DMS79 (cell line): ENCODE data around the gene CDH26.

Experiments used
- DNase-seq: peaks from one replicate; lab custom pipeline; 2025; lab: John Stamatoyannopoulos, UW

The CDH26 gene

DNA sequence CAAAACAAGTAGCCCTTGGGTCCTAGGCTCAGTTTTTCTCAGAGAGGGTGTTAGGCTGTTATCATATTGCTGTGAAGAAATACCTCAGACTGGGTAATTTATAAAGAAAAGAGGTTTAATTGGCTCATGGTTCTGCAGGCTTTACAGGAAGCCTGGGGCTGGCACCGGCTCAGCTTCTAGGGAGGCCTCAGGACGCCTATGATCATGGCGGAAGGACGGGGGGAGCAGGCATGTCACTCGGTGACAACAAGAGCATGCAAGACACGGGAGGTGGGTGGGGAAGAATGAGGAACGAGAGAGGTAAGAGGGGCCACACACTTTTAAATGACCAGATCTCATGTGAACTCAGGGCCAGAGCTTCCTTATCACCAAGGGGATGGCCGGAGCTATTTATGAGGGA is 26.9 kb downstream of the CDH26 start:
- no peak for DNase-seq

DNA sequence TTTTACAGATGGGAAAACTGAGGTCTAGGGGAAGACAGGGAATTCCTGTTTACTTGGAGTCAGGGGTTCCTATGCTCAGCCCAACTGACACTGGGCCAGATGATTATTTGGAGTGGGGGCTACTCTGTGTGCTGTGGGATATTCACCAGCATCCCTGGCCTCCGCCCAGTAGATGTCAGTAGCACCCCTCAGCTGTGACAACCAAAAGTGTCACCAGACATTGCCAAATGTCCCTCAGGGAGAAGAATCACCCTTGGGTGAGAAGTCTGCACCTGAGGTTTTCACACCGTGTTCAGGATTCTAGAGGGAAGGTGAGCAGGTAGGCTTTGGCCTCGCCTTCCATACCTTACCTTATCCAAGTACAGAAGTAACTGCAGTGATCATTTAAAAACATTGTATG is 27.6 kb downstream of the CDH26 start:
- no peak for DNase-seq

DNA sequence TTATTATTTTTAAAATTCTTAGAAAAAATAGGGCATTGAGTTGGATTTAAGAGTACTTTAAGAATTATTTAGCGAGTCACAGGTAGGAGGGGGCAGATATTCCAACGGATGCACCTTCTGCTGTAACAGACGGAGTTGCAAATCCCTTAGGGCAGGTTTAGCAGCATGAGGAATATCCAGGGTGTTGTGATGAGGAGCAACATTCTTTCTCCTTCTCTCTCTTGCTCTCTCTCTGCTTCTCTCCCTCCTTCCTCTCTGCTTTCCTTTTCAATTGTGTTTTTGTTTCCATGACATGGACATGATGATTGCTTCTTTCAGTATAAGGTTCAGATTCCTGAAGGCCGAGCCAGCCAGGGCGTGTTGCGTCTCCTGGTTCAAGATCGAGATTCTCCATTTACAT is 28.9 kb downstream of the CDH26 start:
- DNase-seq: no peak

DNA sequence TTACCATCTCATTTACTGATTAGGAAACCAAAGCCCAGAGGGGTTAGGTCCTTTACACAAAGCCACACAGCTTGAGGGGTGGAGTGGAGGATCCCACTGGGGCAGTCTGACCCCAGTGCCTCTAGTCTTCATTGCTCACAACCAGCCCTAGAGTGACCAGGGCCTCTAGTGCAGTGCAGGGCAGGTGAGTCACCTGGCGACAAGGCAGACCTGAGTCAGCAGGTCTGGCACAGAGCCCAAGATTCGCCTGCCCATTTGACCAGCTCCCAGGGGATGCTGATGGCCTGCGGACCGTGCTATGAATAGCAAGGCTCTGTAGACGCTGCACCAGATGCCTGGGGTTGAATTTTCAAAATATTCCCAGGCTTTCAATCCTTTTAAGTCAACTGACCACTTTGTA is 29.9 kb downstream of the CDH26 start:
- DNase-seq: no peak

DNA sequence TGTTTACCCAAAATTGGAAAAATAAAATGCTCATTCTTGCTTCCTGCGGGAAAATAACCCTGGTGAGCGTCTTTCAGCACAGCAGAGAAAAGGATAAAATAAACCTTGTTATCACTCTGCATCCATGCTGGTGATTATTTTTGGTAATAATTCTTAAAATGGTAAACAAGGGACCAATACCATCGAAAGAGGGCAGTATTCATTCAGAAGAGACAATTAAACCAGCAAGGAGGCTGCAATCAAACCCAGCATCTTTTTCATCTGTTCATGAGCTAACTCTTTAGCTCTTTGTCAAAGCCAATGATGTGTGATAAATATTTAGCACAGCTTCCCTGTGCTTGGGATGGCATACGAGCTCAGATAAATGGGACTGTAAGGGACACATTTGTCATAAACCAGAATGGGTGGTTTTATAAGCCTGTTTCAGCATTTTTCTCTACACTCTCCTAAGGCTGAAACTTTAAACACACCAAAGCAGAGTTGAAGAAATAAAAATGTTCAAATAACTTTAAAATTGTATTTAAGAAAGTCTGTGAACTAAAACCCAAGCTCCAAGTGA is 34.4 kb downstream of the CDH26 start:
- DNase-seq: no peak

DNA sequence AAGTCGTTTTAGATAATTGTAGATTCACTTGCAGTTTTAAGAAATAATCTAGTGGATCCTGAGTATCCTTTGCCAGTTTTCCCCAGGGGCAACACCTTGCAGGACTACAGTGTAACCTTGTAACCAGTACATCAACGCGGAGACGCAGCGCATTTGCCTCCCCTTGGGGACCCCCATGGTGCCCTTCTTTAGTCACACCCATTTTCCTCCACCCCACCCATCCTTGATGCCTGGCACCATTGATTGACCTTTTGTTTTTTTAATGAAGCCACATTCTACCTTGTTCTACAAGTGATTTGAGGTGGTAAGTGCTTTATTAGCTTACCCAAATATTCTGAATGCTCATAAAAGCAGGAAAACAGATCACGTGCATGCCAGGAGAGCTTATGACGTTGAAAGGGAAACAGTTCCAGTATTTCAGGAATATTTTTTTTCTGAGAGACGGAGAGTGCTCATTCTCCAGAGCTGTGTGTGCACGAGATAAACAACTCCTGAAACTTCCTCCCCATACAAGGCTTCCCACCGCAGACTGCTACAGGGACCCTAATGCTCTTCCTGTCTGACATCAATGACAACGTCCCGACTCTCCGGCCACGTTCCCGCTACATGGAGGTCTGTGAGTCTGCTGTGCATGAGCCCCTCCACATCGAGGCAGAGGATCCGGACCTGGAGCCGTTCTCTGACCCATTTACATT is 35.7 kb downstream of the CDH26 start:
- DNase-seq: no peak

DNA sequence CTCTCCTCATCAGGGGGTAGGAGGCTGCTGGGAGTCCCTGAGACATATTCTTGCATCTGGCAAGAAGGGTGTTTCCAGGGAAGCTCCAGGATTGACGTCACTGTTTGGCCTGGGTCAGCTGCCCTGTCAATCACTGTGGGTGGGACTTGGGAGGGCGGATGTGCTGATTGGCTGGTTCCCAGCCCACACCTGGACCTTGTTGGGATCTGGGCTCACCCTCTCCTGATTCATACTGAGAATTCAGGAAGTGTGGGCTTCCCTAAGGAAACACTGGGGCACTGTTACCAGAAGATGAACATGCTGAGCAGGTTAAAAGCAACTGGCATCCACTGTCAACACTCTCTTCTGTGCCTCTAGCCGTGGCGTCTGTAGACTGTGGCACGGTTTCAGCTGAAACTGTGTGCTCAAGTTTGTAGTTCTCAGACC is 36.5 kb downstream of the CDH26 start:
- DNase-seq: no peak

DNA sequence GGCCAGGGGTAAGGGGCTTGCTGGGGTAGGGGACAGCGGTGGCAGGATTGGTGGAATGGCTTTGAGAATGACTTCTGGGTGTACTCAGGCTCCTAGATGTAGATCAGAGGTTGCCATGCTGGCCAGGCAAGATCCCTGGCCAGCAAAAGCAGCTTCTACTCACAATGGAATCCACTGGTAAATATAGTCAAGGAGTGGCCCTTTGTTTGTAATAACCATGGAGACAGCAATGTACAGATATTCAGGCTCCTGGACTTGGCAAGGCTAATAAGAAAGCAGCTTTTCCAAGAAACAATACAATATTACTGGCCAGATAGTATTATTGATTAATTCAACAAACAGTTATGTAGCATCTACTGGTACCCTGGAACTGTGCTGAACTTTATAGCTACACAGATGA is 37.9 kb downstream of the CDH26 start:
- DNase-seq: no peak

DNA sequence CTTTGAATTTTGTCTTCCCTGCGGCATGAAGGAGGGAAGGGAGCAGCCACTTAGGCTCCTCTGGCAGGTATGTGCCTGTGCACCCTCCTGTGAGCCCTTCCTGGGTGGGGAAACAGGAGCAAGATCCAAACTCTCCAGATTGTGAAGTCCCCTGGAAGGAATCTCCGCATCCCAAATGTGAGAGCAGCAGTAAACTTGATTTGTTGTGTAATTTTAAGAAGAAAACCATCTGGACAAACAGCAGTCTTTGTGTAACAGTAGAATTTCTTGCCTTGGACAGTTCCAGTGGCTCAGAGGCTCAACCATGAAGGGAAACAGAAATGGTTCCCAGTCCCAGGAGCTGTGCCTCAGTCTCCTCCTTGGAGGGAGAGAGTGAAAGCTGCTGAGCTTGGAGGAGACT is 39.7 kb downstream of the CDH26 start:
- DNase-seq: no peak

DNA sequence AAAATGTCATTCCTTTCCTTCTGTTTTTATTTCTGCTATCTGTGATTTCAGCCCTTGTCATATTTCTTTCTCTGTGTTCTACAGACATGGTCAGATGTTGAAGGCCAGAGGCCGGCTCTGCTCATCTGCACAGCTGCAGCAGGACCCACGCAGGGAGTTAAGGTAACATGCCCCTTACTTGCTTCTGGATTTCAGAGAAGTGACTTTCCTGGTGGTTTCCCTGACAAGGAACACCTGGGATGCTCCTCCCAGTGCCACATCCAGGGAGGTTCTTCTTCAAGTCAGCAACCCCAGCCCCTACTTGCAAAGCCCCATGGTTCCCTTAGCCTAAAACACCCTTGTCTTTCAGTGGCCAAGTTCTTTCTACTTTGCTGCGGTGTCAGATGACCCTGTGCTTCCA is 41.3 kb downstream of the CDH26 start:
- no peak for DNase-seq

DNA sequence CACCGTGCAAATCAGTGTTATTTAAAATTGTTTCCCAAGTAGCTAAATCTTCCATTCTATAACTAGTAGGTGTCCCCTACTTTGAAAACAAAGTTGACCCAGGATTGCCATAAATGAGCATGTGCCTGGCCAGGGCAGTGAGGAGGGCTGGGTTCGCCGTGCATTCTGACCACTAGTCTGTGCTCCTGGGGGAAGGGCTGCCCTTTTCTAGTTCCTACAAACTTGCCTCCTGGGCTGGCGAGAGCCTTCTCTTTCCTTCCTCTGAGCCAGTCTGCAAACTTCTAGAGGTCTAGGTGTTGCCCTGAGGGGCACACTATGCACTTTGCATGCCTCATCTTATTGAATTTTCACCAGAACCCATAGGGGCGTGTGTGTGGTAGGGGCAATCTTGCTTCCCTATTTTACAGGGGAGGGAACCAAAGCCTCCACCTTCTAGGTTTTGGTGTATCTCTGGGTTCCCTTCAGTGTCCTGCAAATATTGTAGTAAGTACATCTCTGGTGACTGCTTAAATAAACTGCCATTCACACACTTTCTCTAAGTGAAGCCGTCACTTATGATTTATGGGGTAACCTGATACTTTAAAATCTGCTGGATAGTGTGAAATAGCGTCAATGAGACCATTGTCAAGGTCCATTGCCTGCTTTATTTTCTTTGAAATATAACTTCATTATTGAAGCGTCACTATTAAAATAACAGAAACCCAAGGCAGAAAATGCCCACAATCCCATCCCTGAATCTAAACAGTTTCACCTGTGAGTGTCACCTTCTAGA is 42.2 kb downstream of the CDH26 start:
- DNase-seq: no peak

DNA sequence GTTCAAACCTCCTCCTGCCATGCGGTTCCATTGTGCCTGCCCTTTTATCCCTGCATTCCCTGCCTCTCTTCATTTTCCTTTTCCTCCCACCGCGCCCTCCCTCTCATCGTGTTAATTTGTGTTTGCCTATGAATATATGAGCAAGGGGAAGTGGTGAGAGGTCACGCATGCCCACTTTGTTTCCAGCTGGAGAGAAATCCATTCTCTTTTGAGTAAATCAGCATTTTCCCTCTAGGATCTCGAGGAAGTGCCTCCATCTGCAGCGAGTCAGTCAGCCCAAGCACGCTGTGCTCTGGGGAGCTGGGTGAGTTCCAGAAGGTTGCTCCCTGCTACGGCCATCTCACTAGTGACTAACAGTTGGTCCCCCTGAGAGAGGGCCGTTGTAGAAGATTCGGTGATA is 42.9 kb downstream of the CDH26 start:
- DNase-seq: no peak

DNA sequence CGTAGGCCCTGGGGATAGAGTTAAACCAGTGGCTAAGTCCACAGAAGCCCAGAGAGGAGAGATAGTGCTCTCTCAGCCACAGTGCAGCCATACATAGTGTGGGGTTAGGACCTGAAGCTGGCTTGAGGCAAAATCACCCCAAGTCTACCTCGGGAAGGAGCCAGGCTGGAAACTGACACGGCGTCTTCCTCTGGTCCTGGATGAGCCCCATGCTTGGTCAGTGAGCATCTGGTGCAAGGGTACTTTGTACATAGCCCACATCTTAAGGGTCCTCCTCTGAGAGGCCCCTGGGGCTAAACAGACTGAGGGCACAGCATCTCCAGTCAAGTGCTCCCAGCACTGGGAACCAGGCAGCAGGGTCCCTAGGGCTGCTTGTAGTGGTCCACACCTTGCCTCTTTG is 45.6 kb downstream of the CDH26 start:
- no peak for DNase-seq

DNA sequence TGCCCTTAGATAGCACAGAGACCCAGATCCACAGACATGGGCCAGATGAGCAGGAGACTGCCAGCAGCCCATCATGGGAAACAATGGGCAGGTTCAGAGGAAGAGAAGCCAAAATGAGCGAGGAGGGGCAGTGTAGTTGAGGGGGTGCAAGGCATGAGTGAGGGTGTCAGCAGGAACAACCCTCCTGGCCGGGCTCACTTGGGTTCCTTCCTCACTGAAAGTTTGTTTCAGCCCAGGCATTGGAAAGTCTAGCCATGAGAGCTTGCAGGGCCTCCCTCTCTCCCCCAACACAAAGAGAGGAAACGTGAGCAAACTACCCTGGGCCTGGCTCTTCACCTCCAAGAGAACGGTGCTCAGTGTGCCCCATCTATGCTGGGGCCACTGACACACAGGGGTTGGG is 48.0 kb downstream of the CDH26 start:
- no peak for DNase-seq

DNA sequence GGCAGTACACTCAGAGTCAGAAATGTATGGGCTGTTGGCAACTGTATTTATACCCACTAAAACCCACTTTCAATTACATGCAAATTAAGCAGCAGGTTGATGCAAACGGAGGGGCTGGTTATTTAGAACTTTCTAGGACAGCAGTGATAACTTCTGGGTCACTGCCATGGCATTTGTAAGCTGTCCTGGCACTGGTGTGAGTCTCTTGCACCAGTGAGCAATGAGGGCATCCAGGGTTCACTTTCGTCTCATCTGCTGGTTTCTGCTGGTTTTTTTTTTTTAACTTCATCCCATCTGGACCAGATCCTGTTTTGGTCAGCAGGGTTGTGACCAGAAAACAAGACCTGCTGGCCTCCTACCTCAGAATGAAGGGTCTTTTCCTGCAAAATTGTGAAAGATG is 49.2 kb downstream of the CDH26 start:
- DNase-seq: no peak

DNA sequence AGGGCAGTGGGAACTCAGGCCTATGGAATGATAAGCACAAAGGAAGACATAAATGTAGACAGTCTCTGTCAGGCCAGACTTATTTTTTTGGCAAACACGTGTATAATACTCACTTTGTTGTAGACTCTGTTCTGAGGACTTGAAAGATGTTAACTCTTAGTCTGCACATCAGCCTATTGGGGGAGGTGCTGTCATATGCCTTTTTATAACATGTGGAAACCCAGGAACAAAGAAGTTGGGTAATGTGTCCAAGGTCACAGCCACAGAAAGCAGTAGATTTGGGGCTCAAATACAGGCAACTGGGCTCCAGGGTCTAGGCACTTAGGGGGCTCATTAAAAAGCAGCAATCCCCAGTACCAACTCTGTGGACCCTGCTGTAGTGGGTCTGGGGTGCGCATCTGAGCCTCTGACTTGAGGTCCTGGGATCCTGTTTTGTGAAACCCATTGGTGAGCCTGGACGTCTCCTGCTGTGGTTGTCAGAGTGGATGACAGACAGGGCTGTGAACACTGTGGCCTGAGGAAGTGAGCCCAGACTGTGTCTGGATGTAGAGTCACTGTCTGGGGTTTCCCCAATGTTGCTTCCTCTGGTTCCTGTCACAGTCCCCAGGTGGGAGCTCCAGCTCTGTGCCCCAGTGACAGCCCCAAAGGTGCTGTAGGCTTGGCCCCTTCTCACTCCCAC is 50.0 kb downstream of the CDH26 start:
- no peak for DNase-seq

DNA sequence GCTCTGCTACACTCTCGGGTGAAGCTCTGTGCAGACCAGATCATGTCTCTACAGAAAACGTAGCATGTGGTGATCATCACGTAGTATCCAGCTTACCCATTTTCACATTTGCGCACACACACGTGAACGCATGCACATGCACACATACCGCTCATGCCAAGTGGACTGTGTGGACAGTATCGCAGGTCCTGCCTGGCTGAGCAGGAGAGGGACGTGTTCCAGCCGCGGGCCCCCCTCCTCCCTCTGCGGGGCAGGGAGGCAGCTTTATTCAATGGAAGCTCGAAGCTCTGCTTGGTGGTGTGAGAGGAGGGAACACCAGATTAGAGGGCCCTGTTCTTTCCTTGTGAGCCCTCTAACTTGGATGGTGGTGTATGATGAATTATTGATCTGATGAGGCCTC is 51.1 kb downstream of the CDH26 start:
- no peak for DNase-seq

DNA sequence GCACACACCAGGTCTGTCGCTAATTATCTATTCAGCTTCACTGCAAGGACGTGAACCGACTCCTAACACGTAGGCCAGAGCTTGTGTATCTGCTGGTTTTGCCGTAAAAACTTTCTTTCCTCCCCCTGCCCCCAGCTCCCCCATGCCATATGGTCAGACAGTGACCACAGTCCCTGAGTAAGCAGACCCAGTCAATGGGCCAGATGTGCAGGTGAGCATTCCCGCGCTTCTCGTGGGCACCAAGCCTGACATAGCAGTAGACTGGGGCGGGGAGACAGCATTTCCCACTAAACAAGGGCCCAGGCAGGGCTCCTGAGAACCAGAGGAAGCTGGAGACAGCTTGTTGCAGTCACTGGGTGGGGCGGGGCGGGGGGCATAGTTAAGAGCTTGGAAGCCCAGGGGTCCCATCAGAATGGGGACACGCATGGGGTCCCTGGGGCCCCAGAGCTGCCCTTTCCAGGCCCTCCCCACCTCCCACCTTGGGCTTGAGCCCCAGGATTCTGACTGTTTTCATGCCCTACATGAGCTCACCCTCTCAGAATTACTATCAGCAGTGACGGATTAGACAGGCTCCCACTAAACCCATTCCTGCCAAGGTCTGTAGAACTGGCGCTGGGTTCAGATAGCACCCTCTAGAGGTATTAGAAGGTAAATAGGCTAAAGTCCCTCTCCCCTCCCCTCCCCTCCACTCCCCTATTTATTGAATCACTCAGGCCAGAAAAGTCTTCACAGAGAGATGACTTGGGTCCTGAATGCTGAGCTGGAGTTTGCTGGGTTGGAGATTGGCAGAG is 51.8 kb downstream of the CDH26 start:
- DNase-seq: no peak

DNA sequence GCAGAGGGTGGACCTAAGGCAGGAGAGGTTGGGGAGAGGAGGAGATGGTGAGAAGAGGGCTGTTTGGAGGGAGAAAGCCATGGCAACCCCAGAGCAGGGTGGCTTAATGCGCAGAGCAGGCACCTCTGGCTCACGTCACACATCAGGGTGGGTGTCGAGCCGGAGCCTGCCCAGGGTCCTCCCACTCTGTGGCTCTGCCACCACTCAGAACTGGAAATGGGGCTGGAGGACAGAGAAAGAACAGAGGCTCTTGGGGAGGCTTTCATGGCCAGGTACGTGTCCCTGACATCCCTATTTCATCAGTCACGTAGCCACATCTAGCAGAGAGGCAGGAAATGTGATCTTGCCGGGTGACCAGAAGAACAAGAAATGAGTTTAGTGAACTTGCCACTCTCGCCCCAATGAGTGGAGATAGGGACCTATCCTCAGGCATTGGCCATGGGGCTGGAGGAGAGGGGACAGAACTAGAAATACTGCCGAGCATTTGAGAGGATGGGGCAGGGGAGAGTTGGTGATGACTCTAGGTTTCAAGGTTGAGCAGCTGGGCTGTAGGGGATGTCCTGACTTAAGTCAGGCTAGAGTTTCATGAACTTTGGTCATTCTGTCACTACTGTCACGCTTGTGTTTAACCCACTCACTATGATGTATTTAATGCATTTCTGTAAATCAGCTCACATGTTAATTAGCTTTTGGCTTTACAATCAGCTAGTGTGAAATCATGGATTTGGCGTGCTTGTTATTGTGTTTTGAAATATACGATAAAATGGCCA is 52.7 kb downstream of the CDH26 start:
- DNase-seq: no peak

DNA sequence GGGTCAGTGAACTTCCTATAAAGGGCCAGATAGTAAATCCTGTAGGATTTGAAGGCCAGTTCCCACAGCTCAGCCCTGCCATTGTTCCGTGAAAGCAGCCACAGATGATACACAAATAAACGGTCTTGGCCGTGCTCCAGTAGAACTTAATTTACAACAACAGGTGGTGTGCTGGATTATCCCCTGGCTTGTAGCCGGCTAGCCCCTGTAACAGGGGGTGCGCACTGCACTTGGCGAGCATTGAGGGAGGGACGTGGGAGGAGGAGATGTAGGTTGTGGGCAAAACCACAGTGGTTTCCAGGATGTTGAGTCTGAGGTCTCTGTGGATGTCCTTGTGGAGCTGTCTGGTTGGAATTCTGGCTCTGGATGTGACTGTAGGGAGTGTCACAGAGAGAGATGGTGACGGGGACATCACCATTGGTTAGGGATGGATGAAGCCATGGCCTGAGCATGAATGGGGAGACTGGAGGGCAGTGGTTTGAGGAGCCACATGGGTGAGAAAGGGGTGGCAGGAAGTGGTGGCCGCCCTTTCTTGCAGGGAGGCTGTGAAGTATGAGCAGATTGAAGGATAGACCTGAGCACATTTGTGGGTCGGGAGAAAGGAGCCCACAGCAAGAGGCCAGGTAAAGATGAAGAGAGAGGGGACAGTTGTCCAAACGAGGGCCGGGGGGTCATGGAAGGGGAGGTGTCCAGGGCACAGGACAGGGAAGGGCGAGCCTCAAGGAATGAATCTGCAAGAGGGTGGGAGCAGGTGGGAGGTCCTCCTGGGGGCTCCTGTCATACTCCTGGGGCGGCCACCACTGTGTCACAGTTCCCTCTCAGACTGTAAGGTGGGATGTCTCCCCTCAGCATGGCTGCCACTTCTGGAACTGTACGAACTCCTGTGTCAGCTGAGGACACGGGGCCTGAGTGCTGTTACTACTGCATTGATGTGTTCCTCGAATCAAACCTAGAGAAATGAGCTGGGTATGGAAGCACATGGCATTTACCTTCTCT is 53.6 kb downstream of the CDH26 start:
- DNase-seq: no peak
